Measurements from ENCODE around the gene DOCK11.
A peak's percentile ranks its signal among the peaks of the same experiment; 100 is the strongest.
"Not testable (repeated sequence)": the region's sequence is repeated elsewhere in the genome, so short reads cannot be mapped to it uniquely, and the experiment has no call there.

DOCK11 gene

DNA sequence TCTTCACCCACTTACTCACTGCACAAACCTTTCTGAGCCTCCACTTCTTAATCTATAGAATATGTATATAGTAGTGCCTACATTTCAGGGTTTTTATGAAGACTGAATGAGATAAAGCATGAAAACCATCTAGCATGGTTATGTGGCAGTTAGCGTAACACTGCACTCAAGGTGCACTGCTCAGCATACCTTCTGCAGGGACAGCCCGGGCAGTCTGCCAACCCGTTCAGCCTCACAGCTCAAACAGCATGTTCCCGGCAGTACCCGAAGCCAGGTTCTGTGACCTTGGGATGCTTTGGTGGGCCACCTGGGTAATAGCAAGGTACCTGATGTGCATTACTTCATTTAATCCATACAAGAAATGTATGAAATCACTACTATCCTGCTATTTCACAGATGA, 81.4 kb downstream of the DOCK11 start:
- DNase-seq: no peak

- no peak for DNase-seq
Measured at GRCh38 chrX:118579417-118579816, 83.8 kb downstream of the DOCK11 start.

GRCh38 chrX:118582926-118583325, 87.3 kb downstream of the DOCK11 start:
- not testable (repeated sequence) for DNase-seq

DNA sequence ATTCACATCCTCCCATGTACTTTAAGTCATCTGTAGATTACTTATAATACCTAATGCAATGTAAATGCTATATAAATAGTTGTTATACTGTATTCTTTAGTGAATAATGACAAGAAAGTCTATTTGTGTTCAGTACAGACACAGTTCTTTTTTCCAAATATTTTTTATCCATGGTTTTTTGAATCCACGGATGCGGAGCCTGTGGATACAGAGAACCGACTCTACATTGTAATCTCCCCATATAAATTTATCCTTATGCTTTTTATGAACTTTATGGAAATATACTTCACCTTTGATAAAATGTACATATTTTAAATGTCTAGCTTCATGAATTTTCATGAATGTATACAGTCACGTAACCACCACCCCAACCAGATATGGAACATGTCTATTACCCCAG, 88.2 kb downstream of the DOCK11 start:
- DNase-seq: no peak

DNA sequence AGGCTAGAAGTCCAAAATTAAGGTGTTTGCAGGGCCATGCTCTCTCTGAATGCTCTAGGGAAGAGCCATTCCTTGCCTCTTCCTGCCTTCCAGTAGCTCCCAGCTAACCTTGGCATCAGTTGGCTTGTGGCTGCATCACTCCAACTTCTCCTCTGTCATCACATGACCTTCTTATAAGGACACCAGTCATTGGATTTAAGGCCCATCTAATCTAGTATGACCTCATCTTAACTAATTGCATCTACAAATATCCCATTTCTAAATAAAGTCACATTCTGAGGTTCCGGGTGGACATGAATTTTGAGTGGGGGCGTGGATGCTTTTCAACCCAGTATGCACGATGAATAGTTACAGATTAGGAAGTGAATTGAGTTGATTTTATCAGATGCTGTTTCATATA, 89.7 kb downstream of the DOCK11 start:
- DNase-seq: no peak

DNA sequence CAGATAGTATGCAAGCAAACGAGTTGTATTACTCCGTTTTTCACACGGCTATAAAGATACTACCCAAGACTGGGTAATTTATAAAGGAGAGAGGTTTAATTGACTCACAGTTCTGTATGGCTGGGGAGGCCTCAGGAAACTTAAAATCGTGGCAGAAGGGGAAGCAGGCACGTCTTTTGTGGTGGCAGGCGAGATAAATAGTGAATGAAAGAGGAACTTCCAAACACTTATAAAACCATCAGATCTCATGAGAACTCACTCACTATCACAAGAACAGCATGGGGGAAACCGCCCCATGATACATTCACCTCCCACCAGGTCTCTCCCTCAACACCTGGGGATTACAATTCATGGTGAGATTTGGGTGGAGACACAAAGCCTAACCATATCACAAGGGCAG, 90.6 kb downstream of the DOCK11 start:
- DNase-seq: not testable (repeated sequence)

DNA sequence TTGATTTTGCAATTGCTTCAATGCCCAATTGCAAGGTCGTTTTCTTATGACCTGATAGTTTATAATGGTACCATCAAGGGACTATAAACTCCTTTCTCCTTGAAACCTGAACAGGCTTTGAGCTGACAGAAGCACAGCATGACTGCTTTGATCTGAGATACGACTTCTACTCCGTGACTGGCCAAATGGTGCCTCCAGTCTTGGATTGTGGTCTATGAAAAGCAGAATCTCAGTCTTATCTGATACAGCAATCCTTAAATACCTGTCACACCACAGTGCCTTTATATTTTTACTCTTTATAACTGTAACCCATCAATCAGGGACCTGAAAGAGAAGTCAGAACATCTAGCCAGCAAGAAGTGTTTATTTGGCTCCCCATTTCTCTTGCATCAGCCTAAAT, 93.1 kb downstream of the DOCK11 start:
- DNase-seq: no peak

- DNase-seq: no peak
Measured at GRCh38 chrX:118589227-118589626, 93.6 kb downstream of the DOCK11 start.

- no peak for DNase-seq
Measured at GRCh38 chrX:118593407-118593806, 97.8 kb downstream of the DOCK11 start.

- DNase-seq: no peak
Measured at GRCh38 chrX:118594697-118595420, 99.2 kb downstream of the DOCK11 start.

GRCh38 chrX:118595501-118596042, 100.0 kb downstream of the DOCK11 start:
- DNase-seq: no peak

GRCh38 chrX:118596390-118596789, 100.8 kb downstream of the DOCK11 start:
- no peak for DNase-seq

- peak; percentile 36 for DNase-seq
Measured at GRCh38 chrX:118603981-118604380, 108.4 kb downstream of the DOCK11 start.

- no peak for DNase-seq
Measured at GRCh38 chrX:118612290-118612689, 116.7 kb downstream of the DOCK11 start.

- no peak for DNase-seq
Measured at GRCh38 chrX:118614150-118614549, 118.5 kb downstream of the DOCK11 start.

DNA sequence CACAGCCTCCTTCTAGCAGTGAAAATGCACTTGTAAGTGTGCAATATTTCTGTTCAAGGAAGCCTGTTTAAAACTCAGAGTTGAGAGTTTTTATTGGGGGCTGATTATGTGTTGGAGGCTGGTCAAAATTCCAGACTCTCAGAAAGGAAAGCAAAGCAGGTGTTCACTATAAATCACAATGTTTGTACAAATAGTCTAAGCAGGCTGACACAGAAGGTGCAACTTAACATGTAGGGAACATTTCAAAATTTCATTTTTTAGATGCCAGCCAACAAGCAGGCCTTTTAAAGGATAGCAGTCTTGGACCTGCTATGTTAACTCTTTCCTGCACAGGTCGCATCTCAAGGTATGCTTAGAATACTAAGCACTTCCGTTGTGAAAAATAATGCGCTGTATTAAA, 119.5 kb downstream of the DOCK11 start:
- no peak for DNase-seq

DNA sequence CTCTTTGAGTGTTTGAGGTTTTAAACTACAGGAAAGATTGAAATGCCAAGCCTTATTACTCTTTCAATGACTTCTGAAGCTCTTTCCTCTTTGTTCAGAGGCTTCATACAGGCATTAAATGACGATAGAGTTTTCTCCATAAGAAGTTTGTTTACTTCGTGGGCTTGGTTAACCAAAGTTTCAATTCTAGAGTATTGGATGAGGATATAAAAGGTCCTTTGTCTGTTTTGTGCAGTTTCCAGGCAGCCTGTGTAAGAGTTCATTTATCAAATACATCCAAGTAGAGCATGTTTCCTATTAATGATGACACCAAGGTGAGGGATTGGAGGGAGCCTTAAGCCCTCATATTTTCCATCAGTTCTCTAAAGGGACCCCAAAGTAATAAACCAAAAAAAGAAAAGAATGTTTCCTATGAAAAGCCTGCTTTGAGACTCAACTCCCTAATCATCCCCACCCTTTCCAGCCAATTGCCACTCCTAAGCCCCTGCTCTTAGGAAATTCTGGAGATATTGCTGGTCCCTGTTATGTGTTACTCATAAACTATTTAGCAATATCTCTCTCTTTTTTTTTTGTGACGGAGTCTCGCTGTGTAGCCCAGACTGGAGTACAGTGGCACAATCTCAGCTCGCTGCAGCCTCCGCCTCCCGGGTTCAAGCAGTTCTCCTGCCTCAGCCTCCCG, 125.6 kb downstream of the DOCK11 start:
- no peak for DNase-seq

DNA sequence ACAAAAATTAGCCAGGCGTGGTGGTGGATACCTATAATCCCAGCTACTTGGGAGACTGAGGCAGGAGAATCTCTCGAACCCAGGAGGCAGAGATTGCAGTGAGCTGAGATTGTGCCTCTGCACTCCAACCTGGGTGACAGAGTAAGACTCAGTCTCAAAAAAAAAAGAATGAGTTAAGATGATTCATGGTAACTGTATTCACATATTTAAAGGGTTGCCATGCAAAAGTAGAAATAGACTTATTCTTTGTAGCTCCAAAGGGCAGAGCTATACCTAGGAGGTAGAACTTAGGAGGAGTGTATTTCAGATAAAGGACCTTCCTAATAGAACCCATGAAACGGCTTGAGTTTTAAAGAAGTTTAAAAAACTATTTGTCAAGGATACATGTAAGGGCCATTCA, 127.4 kb downstream of the DOCK11 start:
- DNase-seq: no peak

- no peak for DNase-seq
Measured at GRCh38 chrX:118626346-118626745, 130.7 kb downstream of the DOCK11 start.

DNA sequence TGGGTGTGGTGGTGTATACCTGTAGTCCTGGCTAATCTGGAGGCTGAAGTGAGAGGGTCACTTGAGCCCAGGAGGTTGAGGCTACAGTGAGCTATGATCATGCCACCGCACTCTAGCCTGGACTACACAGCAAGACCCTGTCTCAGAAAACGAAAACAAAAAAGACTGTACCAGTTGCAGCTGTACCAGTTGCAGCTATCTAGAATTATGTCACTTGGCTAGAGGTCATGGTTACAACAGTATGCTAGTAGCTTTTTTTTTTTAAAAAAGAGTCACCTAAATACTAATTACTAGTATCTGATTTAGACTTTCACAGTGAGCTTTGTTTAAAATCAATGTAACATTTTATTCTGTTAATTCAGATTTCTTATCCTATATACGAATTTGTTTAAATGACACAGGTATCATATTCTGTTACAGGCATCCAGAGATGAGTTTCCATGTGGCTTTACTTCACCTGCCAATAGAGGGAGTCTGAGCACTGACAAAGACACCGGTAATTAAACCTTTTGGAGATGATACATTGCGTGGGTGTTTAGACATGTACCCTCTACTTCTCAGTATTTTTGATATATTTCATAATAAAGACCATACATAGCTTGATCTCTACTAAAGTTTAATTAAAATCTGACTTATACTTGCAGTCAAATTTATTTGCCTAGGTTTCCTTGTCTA, 131.6 kb downstream of the DOCK11 start:
- no peak for DNase-seq

DNA sequence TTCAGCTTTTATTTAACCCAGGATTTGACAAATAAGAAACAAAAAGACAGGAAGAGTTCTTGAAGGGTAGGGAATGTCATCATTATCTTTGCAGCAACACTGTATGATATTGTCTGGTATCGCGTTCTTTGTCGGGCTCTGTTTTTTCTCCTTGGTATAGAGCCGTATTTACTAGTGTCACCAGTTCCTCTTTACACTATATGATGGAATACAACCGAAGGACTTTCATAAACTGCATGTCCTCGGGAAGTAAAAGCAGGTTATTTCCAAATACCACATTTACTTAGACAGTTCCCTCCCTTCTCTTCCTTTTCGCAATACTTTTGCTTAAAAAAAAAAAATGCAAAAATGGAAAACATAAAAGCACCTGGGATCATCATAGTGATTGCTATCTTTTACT, 135.2 kb downstream of the DOCK11 start:
- DNase-seq: no peak

DNA sequence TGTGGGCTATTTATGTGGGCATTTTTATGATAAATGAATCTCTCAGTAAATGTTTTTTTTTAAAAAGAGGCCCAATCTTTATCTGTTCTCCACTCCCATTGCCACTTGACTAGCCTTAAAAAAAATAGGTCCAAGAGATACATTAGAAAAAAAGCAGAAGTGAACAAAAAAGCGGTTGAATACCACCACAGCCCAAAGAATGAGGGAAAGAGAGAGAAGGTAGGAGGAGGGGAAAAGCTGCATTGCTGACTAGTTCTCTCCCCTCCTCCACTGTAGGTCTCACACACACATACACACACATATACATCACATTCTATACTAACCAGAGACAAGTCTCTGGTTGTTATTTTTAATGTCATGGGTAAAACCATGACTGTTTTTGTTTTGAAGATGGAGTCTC, 136.0 kb downstream of the DOCK11 start:
- no peak for DNase-seq

- DNase-seq: no peak
Measured at GRCh38 chrX:118632862-118633261, 137.2 kb downstream of the DOCK11 start.

DNA sequence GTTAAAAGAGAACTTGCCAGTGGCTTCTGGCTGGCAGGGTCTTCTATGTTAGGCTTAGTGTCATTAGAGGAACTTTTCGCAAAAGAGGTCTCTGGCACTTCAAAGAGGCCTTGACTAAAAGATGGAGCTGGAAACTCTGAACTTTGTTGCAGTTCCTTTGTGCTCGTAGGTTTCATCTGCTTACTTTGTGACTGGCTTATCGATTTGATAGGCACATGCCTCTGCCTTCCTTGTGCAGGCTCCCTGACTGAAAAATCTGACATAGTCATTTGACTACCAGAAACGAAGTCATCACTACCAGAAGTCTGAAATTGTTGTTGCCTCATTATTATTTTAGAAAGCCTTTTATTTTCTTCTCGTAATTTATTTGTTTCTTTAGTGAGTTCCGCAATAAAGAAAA, 137.9 kb downstream of the DOCK11 start:
- DNase-seq: no peak
